ENCODE results near the gene ECD.

Gene ECD

DNA sequence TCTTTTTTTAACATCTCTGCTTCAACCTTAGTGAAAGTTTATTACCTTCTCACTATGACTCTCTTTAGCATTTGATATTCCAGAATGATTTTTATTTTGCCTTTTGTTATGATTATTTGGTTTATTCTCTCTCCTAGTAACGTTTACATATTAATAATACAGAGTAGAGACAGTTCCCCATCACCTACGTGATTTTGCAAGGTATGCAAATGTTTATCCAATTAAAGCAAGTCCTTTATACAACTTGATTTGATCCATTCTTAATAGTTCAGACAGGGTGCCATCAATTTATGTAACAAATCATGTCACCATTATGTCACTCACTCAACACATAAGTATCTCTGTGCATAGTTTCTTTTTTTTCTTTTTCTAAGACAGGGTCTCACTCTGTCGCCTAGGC, 26.2 kb downstream of the ECD start:
- Histone ChIP-seq H3K4me3 (no peak overlapping the region), H3K27ac (no peak overlapping the region), H3K36me3 (ENCODE audit: insufficient read depth, low read length) (peaks cover 11% of the 10 kb centered on the region; the same call in 1 of the 2 replicates), H3K9me3 (ENCODE audit: low read depth, low read length) (no peaks in the 10 kb centered on the region), H3K9ac (ENCODE audit: insufficient read length) (no peak overlapping the region)
- no peak for DNase-seq (ENCODE audit: low read depth, low spot score)
- TF ChIP-seq POLR2AphosphoS5 (IDR thresholded peaks at IDR 0.05; ENCODE audit: borderline replicate concordance, low read depth, low read length), result no peak
- no peak for TF ChIP-seq EZH2 (IDR thresholded peaks at IDR 0.05)
- TF ChIP-seq FOXP2 (optimal IDR thresholded peaks at IDR 0.05; ENCODE audit: control extremely low read depth, extremely low read length, insufficient read depth), result no peak

DNA sequence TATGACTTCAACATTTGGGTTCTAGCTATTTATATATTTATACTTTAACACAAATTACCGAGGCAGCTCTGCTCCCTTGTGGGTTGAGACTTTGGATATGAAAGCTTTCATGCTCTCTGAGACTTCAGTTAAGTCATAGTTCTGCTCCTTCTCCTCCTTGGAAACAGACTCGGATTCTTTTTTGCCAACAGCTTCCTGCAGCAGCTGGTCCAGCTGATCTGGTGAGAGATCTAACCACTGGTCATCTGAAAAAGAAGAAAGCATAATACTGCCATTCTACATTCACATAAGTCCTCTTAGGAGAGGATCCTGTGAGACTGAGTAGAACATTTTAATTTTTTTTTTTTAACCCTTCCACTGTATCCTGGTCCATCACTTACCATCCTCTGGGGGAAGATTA, 28.6 kb downstream of the ECD start:
- H3K9ac ChIP-seq (ENCODE audit: insufficient read length), result no peak overlapping the region
- no peak overlapping the region for H3K4me3 ChIP-seq
- DNase-seq (ENCODE audit: low read depth, low spot score), result no peak
- no peaks in the 10 kb centered on the region for H3K9me3 ChIP-seq (ENCODE audit: low read depth, low read length)
- peaks cover 29% of the 10 kb centered on the region for H3K36me3 ChIP-seq (ENCODE audit: insufficient read depth, low read length)
- H3K27ac ChIP-seq, result no peak overlapping the region
- TF ChIP-seq FOXP2 (optimal IDR thresholded peaks at IDR 0.05; ENCODE audit: control extremely low read depth, extremely low read length, insufficient read depth) (no peak), POLR2AphosphoS5 (IDR thresholded peaks at IDR 0.05; ENCODE audit: borderline replicate concordance, low read depth, low read length) (no peak), EZH2 (IDR thresholded peaks at IDR 0.05) (no peak)

DNA sequence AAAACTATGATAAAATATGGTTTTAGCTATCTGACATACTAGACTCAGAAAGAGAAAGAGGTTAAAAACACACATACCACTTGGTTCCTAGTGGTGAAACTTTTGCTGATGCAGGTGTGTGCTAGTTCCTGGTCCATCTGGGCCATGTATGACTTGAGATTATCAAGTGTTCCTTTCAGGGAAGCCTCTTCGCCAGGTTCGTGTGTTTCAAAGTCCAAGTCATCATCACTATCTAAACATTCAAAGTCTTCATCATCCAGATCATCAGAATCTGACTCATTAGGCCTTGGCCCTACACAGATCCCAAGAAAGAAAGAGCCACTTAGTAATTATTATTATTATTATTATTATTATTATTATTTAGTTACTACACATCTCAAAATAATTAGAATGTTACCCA, 31.2 kb downstream of the ECD start:
- no peak for DNase-seq (ENCODE audit: low read depth, low spot score)
- Histone ChIP-seq H3K4me3 (no peak overlapping the region), H3K27ac (no peak overlapping the region), H3K36me3 (ENCODE audit: insufficient read depth, low read length) (peaks cover 37% of the 10 kb centered on the region), H3K9ac (ENCODE audit: insufficient read length) (no peak overlapping the region), H3K9me3 (ENCODE audit: low read depth, low read length) (no peaks in the 10 kb centered on the region)
- TF ChIP-seq EZH2 (IDR thresholded peaks at IDR 0.05), result no peak
- TF ChIP-seq FOXP2 (optimal IDR thresholded peaks at IDR 0.05; ENCODE audit: control extremely low read depth, extremely low read length, insufficient read depth), result no peak
- no peak for TF ChIP-seq POLR2AphosphoS5 (IDR thresholded peaks at IDR 0.05; ENCODE audit: borderline replicate concordance, low read depth, low read length)

DNA sequence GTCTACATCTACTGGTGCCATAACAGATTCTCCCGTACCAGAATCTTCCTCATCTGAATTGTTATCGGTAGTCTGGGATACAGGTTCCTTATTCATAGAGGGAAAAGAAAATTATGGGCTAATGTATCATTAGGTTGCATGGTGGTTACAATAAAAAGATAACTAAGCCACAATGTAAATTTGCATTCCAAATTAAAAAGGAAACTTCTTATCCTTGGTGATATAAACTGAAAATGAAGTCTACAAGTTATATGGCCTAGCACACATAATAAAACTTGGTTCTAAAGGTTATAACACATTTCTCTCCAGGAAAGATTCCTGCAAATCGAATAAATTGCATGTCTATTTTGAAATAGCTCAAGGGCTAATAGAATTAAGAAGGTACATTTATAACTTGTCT, 33.1 kb downstream of the ECD start:
- no peak overlapping the region for H3K4me3 ChIP-seq
- no peak overlapping the region for H3K9ac ChIP-seq (ENCODE audit: insufficient read length)
- no peak for TF ChIP-seq EZH2 (IDR thresholded peaks at IDR 0.05)
- no peak for TF ChIP-seq FOXP2 (optimal IDR thresholded peaks at IDR 0.05; ENCODE audit: control extremely low read depth, extremely low read length, insufficient read depth)
- TF ChIP-seq POLR2AphosphoS5 (IDR thresholded peaks at IDR 0.05; ENCODE audit: borderline replicate concordance, low read depth, low read length), result no peak
- H3K9me3 ChIP-seq (ENCODE audit: low read depth, low read length), result no peaks in the 10 kb centered on the region
- peaks cover 45% of the 10 kb centered on the region for H3K36me3 ChIP-seq (ENCODE audit: insufficient read depth, low read length)
- DNase-seq (ENCODE audit: low read depth, low spot score), result no peak
- H3K27ac ChIP-seq, result no peak overlapping the region

DNA sequence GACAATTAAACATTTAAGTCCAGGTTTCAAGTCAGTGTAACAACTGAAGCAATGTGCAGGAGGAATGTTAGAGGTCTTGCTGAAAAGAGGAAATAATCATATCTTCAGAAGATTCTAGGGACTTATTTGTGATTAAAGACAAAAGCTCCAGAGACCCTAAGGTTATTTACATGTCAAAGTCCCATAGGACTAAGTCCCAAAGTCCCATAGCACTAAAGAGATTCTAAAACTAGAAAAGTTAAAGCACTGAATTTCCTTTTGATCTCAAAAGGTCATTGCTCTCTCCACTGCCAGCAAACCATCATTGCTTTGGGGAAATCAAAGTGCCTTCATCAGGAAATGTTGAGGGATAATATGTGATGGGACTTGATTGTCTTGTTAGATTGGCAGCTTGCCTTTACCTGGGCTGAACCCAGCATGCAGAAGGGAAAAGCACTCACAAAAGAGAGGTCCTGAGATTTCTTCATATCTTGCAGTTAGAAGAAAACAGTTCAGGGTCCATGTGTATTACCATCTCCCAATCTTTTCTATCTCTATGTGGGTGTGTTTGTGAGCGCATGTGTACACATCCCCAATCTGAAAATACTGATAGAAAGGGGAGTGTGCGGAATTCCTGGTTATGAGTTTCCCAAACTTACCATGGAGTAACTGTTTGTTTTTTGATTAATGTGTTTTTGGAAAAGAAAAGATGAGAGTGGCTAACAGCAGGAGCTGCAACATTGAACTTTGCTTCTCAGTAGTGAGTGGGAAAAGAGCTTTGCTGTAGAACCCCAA, 35.7 kb downstream of the ECD start:
- Histone ChIP-seq H3K27ac (no peak overlapping the region), H3K4me3 (no peak overlapping the region), H3K36me3 (ENCODE audit: insufficient read depth, low read length) (peaks cover 39% of the 10 kb centered on the region), H3K9me3 (ENCODE audit: low read depth, low read length) (no peaks in the 10 kb centered on the region), H3K9ac (ENCODE audit: insufficient read length) (no peak overlapping the region)
- no peak for DNase-seq (ENCODE audit: low read depth, low spot score)
- TF ChIP-seq EZH2 (IDR thresholded peaks at IDR 0.05) (no peak), FOXP2 (optimal IDR thresholded peaks at IDR 0.05; ENCODE audit: control extremely low read depth, extremely low read length, insufficient read depth) (no peak)

DNA sequence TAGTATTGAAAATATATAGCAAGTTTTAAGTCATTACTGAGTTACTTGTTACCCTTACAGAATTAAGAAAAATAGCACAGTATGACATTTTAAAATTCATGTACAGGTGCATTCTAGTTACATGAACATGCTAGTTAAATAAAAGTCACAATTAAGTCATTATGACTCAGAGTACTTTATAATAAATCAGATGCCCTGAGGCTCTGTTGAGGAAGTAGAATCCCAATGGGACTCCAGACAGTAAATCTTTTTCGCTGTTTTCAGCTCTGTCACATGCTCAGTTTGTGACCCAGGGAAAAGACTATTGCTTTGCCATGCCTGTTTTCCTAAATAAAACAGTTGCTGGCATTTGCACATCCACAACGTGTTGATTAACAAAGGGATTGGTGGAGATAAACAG, 36.5 kb downstream of the ECD start:
- no peak overlapping the region for H3K9ac ChIP-seq (ENCODE audit: insufficient read length)

DNA sequence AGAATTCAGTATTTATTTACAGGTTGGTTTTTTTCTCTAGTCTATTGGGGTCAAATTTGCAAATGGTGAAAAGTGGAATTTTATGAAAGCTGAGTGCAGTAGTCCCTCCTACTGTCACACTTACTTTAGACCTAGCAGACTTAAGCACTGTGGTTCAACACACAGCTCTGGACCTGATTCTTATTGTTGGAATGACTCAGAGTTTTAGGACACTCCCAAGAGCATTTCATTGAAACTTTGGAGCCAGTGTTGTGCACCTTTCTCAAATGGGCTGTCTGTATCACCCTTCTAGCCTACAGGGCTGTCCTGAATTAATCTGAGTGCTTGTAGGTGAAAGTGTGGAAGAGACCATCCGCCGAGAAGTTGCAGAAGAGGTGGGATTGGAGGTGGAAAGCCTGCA, 41.5 kb downstream of the ECD start:
- DNase-seq (ENCODE audit: low read depth, low spot score), result no peak
- Histone ChIP-seq H3K27ac (no peak overlapping the region), H3K4me3 (no peak overlapping the region), H3K9me3 (ENCODE audit: low read depth, low read length) (no peaks in the 10 kb centered on the region), H3K36me3 (ENCODE audit: insufficient read depth, low read length) (peaks cover 7% of the 10 kb centered on the region; the same call in 1 of the 2 replicates), H3K9ac (ENCODE audit: insufficient read length) (no peak overlapping the region)
- no peak for TF ChIP-seq FOXP2 (optimal IDR thresholded peaks at IDR 0.05; ENCODE audit: control extremely low read depth, extremely low read length, insufficient read depth)
- TF ChIP-seq EZH2 (IDR thresholded peaks at IDR 0.05), result no peak
- no peak for TF ChIP-seq POLR2AphosphoS5 (IDR thresholded peaks at IDR 0.05; ENCODE audit: borderline replicate concordance, low read depth, low read length)

More for the DNA sequence above, 36.5 kb downstream of the ECD start:
- TF ChIP-seq FOXP2 (optimal IDR thresholded peaks at IDR 0.05; ENCODE audit: control extremely low read depth, extremely low read length, insufficient read depth), result no peak
- no peak overlapping the region for H3K27ac ChIP-seq
- H3K9me3 ChIP-seq (ENCODE audit: low read depth, low read length), result no peaks in the 10 kb centered on the region
- peaks cover 36% of the 10 kb centered on the region for H3K36me3 ChIP-seq (ENCODE audit: insufficient read depth, low read length)
- no peak overlapping the region for H3K4me3 ChIP-seq
- no peak for DNase-seq (ENCODE audit: low read depth, low spot score)

DNA sequence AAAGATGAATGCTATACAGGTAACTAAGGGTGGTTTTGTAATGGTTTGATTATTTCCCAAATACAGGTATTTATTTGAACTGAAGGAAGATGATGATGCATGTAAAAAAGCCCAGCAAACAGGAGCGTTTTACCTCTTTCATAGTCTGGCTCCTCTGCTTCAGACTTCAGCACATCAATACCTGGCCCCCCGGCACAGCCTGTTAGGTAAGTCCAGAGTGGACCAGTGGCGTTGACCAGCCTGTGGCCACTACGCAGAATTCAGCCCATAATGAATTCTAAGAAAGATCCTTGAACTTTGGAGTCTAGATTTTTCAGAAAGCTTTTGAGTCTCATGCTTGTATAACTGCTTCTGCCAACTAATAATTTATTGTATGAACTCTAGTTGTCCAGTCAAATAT, 47.9 kb downstream of the ECD start:
- TF ChIP-seq EZH2 (IDR thresholded peaks at IDR 0.05) (no peak), FOXP2 (optimal IDR thresholded peaks at IDR 0.05; ENCODE audit: control extremely low read depth, extremely low read length, insufficient read depth) (no peak), POLR2AphosphoS5 (IDR thresholded peaks at IDR 0.05; ENCODE audit: borderline replicate concordance, low read depth, low read length) (no peak)
- Histone ChIP-seq H3K27ac (no peak overlapping the region), H3K9me3 (ENCODE audit: low read depth, low read length) (no peaks in the 10 kb centered on the region), H3K36me3 (ENCODE audit: insufficient read depth, low read length) (no peaks in the 10 kb centered on the region), H3K9ac (ENCODE audit: insufficient read length) (no peak overlapping the region), H3K4me3 (no peak overlapping the region)
- DNase-seq (ENCODE audit: low read depth, low spot score), result no peak

DNA sequence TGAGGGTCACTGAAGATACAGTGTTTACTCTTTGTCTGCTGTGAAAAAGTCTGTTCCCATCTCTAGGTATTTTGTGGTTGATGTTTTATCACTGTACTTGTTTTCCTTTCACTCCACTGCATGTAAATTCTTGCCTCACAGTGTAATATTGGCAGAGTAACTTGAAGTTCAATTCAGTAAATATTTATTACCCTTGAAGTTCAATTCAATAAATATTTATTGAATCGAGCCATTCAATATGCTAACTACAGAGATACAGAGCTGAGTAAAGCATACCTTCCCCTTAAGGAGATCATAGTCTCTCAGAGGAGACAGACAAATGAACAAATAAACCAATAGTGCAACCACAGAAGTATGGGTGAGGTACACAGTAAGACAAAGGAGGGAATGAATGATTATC, 48.4 kb downstream of the ECD start:
- no peak for DNase-seq (ENCODE audit: low read depth, low spot score)
- H3K36me3 ChIP-seq (ENCODE audit: insufficient read depth, low read length), result no peaks in the 10 kb centered on the region
- no peak overlapping the region for H3K27ac ChIP-seq
- H3K4me3 ChIP-seq, result no peak overlapping the region
- H3K9ac ChIP-seq (ENCODE audit: insufficient read length), result no peak overlapping the region
- TF ChIP-seq EZH2 (IDR thresholded peaks at IDR 0.05), result no peak
- no peak for TF ChIP-seq FOXP2 (optimal IDR thresholded peaks at IDR 0.05; ENCODE audit: control extremely low read depth, extremely low read length, insufficient read depth)
- TF ChIP-seq POLR2AphosphoS5 (IDR thresholded peaks at IDR 0.05; ENCODE audit: borderline replicate concordance, low read depth, low read length), result no peak
- no peaks in the 10 kb centered on the region for H3K9me3 ChIP-seq (ENCODE audit: low read depth, low read length)

Data from SK-N-MC (cell line).